HG03060 (cell line): ENCODE measurements around the gene TUSC2.
"Not testable (repeated sequence)": the region's sequence is repeated elsewhere in the genome, so short reads cannot be mapped to it uniquely, and the experiment has no call there.

Source experiments
- ATAC-seq: cut with Tn5 transposase; IDR thresholded peaks from one replicate; pipeline ENCODE4 v1.9.1; 2021; ENCODE audit warnings: low read depth, moderate number of reproducible peaks; ENCODE audit not compliant: unreplicated experiment

The TUSC2 gene

GRCh38 chr3:50319894-50320625, 8.0 kb downstream of the TUSC2 start:
- ATAC-seq = no peak

- no peak for ATAC-seq
Measured at GRCh38 chr3:50319181-50319893, 8.7 kb downstream of the TUSC2 start.

- no peak for ATAC-seq
Measured at GRCh38 chr3:50318615-50319014, 9.4 kb downstream of the TUSC2 start.

GRCh38 chr3:50318163-50318562, 9.9 kb downstream of the TUSC2 start:
- ATAC-seq = no peak

GRCh38 chr3:50317300-50317699, 10.7 kb downstream of the TUSC2 start:
- ATAC-seq = no peak

GRCh38 chr3:50316657-50317242, 11.3 kb downstream of the TUSC2 start:
- no peak for ATAC-seq

- ATAC-seq = no peak
Measured at GRCh38 chr3:50314816-50315215, 13.2 kb downstream of the TUSC2 start.

- ATAC-seq = no peak
Measured at GRCh38 chr3:50314342-50314741, 13.7 kb downstream of the TUSC2 start.

- not testable (repeated sequence) for ATAC-seq
Measured at GRCh38 chr3:50312041-50312440, 16.0 kb downstream of the TUSC2 start.

GRCh38 chr3:50304601-50305000, 23.4 kb downstream of the TUSC2 start:
- no peak for ATAC-seq

GRCh38 chr3:50303013-50303815, 24.8 kb downstream of the TUSC2 start, which contains the start of gene HYAL1:
HYAL1 (minus strand) TSS chr3:50303574; CDS start chr3:50302956, 618 bp downstream.
- ATAC-seq = no peak

GRCh38 chr3:50302095-50303012, 25.7 kb downstream of the TUSC2 start:
- ATAC-seq = no peak

GRCh38 chr3:50300681-50301254, 27.3 kb downstream of the TUSC2 start:
- ATAC-seq = no peak

GRCh38 chr3:50299929-50300680, 27.9 kb downstream of the TUSC2 start:
- no peak for ATAC-seq

- no peak for ATAC-seq
Measured at GRCh38 chr3:50299638-50299928, 28.4 kb downstream of the TUSC2 start.

- peak; percentile 66 for ATAC-seq
Measured at GRCh38 chr3:50298836-50299637, 29.0 kb downstream of the TUSC2 start, which contains the start of the genes HYAL3 and NAA80. HYAL3 (minus strand) TSS chr3:50299405; CDS start chr3:50295602, 3,803 bp downstream. NAA80 (minus strand) TSS chr3:50299405; CDS start chr3:50297463, 1,942 bp downstream.

GRCh38 chr3:50297896-50298725, 29.9 kb downstream of the TUSC2 start:
- ATAC-seq = no peak
